Esophagus (tissue), 2 donors: Measurements from ENCODE around the gene ANKH. TPM values are rescaled to one million over a fixed set of nuclear protein-coding genes. Genes with fewer than 3 reads are reported as not detected.

Source experiments
- H3K27ac ChIP-seq, 2 donors: one replicate each; pipeline ENCODE4 v1.5.1; 2013; ENCODE audit warnings: low read depth in 2 of 2, mild to moderate bottlenecking in 2 of 2, inconsistent platforms in 1 of 2, low read length in 1 of 2, moderate library complexity in 1 of 2
- H3K27me3 ChIP-seq, 2 donors: one replicate each; pipeline ENCODE4 v1.6.1; 2013; ENCODE audit warnings: low read length in 2 of 2, control low read depth in 1 of 2, mild to moderate bottlenecking in 1 of 2; ENCODE audit not compliant: insufficient read depth in 2 of 2, control insufficient read depth in 1 of 2
- H3K36me3 ChIP-seq, 2 donors: one replicate each; pipeline ENCODE4 v1.6.1; 2013; ENCODE audit warnings: low read length in 1 of 2; ENCODE audit not compliant: control insufficient read depth in 2 of 2, insufficient read depth in 2 of 2
- H3K4me1 ChIP-seq, 2 donors: one replicate each; pipeline ENCODE4 v1.6.1; 2013; ENCODE audit warnings: low read length in 1 of 2; ENCODE audit not compliant: control insufficient read depth in 2 of 2, insufficient read depth in 2 of 2
- H3K4me3 ChIP-seq, 2 donors: one replicate each; pipeline ENCODE4 v1.5.1; 2013; ENCODE audit warnings: low read length in 2 of 2, mild to moderate bottlenecking in 2 of 2, low read depth in 1 of 2, moderate library complexity in 1 of 2
- H3K9me3 ChIP-seq, 2 donors: one replicate each; pipeline ENCODE4 v1.6.1; 2013; ENCODE audit warnings: mild to moderate bottlenecking in 2 of 2, low read depth in 1 of 2, low read length in 1 of 2, moderate library complexity in 1 of 2; ENCODE audit not compliant: control insufficient read depth in 2 of 2, insufficient read depth in 1 of 2
- WGBS, 2 donors: extraction: QIAGEN DNeasy Blood & Tissue Kit; methylation state at CpG; one replicate each; pipeline ENCODE4 v1.1.7; 2013; 5-methylcytosine and 5-hydroxymethylcytosine counted together
- polyA plus RNA-seq, 2 donors: library from polyadenylated mRNA; stranded (reverse); fragments of 200-250 nt; gene quantifications; one replicate each; pipeline ENCODE4 v1.2.3, GENCODE V29; 2013
- donor health status: healthy with polysubstance abuse.
- donor health status: Bipolar disorder and iron deficiency.

ANKH gene
- polyA plus RNA-seq, 2 donors = 5.6 to 12.7 TPM

DNA sequence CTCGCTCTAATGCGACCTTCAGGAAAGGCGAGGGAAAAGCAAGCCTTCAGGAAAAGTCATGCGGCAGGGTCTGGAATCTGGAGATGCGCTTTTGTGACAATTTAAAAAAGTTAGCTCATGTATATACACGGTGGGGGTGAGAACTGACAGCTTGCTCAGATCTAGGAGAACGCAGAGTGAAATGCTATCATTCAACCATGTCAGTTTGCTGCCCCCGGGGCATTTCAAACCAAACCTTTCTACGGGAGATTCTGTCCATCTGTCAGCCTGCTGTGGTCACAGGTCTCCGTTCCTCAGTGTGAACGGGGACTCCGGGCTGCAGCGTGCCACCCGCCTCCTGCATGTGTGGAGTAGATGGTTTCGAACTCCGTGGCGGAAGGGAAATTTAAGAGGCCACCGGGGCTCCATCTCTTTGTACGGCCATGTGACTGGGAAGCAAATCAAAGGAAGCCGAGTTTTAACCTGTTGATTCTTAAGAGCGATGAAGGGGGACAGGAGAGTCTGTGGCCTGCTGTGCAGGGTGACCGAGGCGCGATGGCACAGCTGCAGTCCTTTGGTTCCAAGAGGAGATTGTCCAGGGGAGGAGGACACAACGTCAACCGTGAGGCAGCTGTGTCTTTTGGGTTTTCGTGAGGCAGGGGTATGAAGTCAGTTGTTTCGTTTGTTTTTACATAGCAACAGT is 161.1 kb downstream of the ANKH start:
- Histone ChIP-seq H3K4me3 (no peak overlapping the region), H3K9me3 (no peaks in the 10 kb centered on the region), H3K4me1 (no peaks in the 10 kb centered on the region), H3K36me3 (peaks cover 15 to 38% of the 10 kb centered on the region in 2 donors), H3K27me3 (no peaks in the 10 kb centered on the region), H3K27ac (no peak overlapping the region)
- WGBS, 2 donors = 83 to 90% methylated on average over 28 of the region's 28 CpGs

DNA sequence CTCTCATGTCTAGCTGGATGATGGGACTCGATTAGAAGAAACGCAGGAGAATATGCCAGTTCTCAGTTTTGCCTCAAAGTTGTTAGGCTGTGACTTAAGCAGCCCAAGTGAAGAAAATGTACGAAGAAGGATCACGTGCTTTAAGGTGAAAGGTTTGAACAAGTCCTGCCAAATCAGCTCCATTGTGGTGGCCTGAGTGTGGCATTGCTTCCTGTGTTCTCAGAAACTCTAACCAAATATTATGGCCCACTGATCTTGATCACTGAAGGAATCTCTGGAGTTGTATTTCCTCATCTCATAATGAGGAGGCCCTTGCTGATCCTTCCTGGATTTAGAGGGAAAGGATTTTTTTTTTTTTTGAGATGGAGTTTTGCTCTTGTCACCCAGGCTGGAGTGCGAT is 163.0 kb downstream of the ANKH start:
- 92 to 93% methylated on average over 5 of the region's 5 CpGs for WGBS, 2 donors
- H3K4me1 ChIP-seq = peaks cover 0 to 1% of the 10 kb centered on the region in 2 donors
- H3K9me3 ChIP-seq = no peaks in the 10 kb centered on the region
- H3K27me3 ChIP-seq = no peaks in the 10 kb centered on the region
- no peak overlapping the region for H3K4me3 ChIP-seq
- H3K36me3 ChIP-seq = peaks cover 12 to 32% of the 10 kb centered on the region in 2 donors
- H3K27ac ChIP-seq = no peak overlapping the region

DNA sequence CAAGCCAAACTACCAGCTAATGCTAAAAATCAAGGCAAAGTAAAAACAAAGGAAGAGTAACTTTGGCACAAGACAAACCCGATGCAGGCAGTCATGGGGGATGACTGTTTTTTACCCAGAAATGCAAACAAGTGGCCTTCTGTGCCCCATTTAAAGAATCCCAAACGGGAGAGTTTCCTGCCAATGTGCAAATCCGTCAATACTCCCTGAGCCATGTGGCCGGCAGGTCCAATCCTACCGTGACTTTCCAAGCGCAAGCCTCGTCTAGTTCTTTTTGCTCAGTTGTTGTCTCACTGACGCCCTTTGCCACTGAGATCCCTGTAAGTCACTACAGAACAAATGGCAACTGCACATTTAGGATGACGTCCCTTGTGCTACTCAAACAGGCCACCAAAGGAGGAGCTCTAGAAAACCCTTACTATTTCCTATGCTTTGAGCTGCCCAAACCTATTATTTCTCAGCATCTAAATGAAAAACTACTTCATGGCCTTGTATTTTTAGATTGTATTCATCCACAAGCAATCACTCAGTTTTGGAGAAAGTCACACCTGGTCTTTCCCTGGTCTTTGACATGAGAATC is 163.7 kb downstream of the ANKH start:
- Histone ChIP-seq H3K36me3 (peaks cover 6 to 32% of the 10 kb centered on the region in 2 donors), H3K4me1 (peaks cover 0 to 4% of the 10 kb centered on the region in 2 donors), H3K9me3 (no peaks in the 10 kb centered on the region), H3K27ac (no peak overlapping the region), H3K4me3 (no peak overlapping the region), H3K27me3 (no peaks in the 10 kb centered on the region)
- 84 to 86% methylated on average over 9 of the region's 9 CpGs for WGBS, 2 donors

DNA sequence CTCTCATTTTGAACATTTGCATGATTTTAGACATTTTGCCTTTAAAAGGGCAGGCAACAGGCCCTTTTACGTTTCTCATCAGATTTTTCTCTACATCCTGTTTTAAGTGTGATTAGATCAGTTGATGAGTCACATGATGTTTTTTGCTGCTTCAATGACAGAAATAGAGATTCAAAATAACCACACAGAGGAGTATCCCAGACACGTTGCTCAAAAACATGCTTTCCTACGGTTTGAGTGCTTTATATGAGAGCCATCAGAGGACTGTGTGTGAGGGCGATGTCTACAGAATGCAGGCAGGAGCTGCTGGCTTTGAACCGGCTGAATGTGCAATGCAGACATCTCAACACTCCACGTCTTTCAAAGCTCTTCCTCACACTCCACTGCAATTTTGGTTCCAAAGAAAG is 165.0 kb downstream of the ANKH start:
- peaks cover 0 to 12% of the 10 kb centered on the region in 2 donors for H3K4me1 ChIP-seq
- H3K27me3 ChIP-seq = no peaks in the 10 kb centered on the region
- H3K4me3 ChIP-seq = no peak overlapping the region
- H3K9me3 ChIP-seq = no peaks in the 10 kb centered on the region
- H3K36me3 ChIP-seq = peaks cover 5 to 21% of the 10 kb centered on the region in 2 donors
- 50 to 53% methylated on average over 6 of the region's 6 CpGs for WGBS, 2 donors
- peak overlapping the region in 1 of 2 donors; percentile 4 for H3K27ac ChIP-seq

DNA sequence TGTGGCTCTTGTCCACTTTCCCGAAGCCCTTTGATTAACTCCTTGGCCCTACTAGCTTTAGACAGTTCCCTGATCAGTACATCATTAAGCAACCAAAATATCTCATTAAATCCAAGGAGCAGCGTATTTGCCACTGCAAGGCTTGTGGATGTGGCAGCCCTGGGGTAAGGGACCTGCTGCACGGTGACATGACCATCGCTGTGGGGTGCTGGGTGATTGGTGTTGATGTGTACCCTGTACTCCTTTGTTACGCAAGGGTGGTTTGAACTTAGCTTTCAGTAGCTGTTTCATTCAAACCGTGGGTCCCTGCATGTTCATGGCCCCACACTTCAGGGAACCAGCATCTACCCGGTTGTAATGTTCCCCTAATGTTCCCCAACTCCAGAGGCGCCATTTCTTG is 166.0 kb downstream of the ANKH start:
- Histone ChIP-seq H3K9me3 (no peaks in the 10 kb centered on the region), H3K27ac (no peak overlapping the region), H3K4me3 (no peak overlapping the region), H3K27me3 (no peaks in the 10 kb centered on the region), H3K4me1 (peaks cover 0 to 17% of the 10 kb centered on the region in 2 donors), H3K36me3 (peaks cover 1 to 14% of the 10 kb centered on the region in 2 donors)
- WGBS, 2 donors = 95 to 97% methylated on average over 8 of the region's 8 CpGs

DNA sequence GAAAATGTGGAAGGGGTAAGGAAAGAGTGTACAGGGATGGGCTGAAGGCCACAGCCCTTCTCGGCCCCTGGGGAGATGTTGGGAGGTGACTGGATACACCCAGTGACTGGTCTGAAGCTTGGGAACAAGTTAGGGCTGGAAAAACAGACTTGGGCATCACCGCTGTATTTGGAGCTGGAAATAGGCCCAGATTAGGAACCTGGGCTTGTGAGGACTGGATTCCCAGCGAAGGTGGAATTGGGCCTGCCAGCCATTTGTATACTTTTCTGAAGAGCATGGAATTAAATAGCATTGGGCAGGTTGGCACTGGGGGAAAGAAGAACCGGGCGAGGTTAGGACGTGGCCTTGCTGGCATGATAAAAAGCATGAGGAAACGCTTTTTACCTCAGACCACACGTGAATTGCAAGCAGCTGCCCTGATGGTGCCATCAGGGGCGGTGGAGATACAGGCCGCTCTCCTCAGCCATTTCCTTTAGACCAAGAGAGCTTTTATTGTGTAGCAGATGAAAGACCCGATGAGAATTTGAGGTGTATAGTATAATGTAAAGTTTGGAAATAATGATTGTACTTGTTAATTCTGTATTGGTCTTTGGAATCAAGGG is 169.2 kb downstream of the ANKH start:
- Histone ChIP-seq H3K27ac (peak overlapping the region; percentile 73 to 85), H3K9me3 (no peaks in the 10 kb centered on the region), H3K36me3 (peaks cover 0 to 21% of the 10 kb centered on the region in 2 donors), H3K27me3 (no peaks in the 10 kb centered on the region), H3K4me3 (no peak overlapping the region), H3K4me1 (peaks cover 0 to 17% of the 10 kb centered on the region in 2 donors)
- 55 to 62% methylated on average over 11 of the region's 11 CpGs for WGBS, 2 donors

DNA sequence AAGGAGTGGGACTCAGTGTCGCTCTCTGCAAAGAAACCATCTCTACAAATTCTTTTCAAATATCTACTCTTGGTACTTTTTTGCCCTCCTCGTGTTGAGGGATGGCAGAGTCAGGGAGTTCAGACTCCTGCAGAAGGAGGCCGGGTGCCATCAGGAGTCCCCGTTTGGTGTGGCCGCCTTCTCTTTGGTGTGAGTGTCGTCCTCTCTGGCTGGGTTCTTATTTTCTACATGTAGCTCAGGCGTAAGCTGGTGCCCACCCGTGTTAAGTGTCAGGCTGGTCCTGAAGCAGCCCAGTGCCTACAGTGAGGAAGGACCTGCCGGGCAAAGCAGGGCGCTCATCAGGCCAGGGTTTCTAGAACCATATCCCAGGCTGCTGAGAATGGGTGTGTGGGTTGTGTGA is 170.0 kb downstream of the ANKH start:
- Histone ChIP-seq H3K9me3 (no peaks in the 10 kb centered on the region), H3K4me3 (no peak overlapping the region), H3K4me1 (peaks cover 0 to 17% of the 10 kb centered on the region in 2 donors), H3K36me3 (peaks cover 0 to 21% of the 10 kb centered on the region in 2 donors), H3K27ac (peak overlapping the region; percentile 73 to 77), H3K27me3 (no peaks in the 10 kb centered on the region)
- 93% methylated on average over 10 of the region's 10 CpGs for WGBS, 2 donors

DNA sequence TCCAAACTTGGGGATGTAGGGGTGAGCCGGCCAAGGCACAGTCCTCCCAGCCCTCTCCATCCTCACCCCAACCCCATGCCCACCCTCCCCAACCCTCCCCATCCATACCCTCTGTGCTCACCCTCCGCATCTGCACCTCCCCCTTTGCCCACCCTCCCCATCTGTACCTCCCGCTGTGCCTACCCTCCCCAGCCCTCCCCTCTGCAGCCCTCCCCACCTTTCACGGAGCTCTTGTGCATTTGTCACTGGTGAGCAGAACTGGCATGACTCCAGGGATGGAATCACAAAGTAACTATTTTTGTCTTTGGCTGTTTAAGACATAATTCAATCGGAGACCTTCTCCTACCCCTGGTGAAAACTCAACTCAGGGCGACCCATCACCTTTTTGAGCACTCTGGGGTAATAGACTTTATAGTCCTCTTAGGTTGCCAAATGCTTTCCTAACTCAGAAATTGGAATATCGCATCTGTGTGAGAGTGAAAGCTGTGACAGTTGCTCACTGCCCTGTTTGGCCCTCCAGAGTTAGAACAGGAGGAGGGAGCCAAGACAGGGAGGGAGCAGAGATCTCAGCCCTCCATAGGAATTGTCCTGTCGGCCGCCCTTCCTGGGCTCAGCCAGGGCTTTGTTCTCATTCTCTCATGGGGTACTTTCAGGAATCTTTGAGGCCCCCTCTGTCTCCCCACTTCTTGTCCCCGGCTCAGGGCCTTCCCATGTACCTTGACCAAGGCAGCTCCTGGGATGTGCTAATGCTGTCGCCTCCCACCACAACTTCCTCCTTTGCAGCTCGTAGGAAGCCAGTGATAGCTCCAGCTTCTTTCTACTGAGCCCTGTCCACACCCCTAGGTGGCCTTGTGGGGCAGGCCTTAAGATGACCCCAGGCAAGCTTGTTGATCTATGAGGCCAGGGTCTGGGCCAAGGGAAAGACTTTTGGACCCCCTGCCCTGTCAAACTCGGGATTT is 170.8 kb downstream of the ANKH start:
- Histone ChIP-seq H3K36me3 (peaks cover 0 to 20% of the 10 kb centered on the region in 2 donors), H3K27me3 (no peaks in the 10 kb centered on the region), H3K4me3 (no peak overlapping the region), H3K27ac (no peak overlapping the region), H3K4me1 (peaks cover 0 to 17% of the 10 kb centered on the region in 2 donors), H3K9me3 (no peaks in the 10 kb centered on the region)
- WGBS, 2 donors = 67 to 74% methylated on average over 13 of the region's 13 CpGs

DNA sequence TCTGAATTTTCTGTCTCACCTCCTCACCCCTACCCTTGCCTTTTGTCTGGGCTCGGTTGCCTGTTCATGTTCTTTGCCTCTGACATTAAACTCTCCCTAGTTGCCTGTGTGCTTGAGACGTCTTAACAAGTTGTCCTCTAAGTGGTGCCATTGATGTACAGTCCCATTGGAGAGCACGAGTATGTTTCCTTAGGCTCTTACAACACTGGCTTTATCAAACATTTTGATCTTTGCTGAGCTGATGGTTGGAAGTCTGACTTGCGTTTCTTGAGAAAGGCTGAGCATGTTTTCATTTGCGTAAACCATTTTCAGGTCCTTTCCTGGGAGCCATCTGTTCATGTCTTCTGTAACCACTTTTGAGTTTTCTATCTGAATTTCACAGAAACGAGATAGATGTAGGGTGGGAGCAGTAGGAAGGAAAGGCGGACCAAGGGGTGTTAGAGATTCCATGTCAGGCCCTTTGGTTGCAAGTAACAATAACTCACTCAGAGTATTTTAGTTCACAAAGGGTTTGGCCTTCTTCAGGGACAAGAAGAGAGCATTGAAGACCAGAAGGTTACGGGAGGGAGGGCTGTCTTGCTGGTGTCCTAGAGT is 171.7 kb downstream of the ANKH start:
- Histone ChIP-seq H3K9me3 (no peaks in the 10 kb centered on the region), H3K36me3 (peaks cover 0 to 14% of the 10 kb centered on the region in 2 donors), H3K4me3 (no peak overlapping the region), H3K27ac (no peak overlapping the region), H3K27me3 (no peaks in the 10 kb centered on the region), H3K4me1 (peaks cover 0 to 17% of the 10 kb centered on the region in 2 donors)
- whole genome bisulfite sequencing, 2 donors = 85 to 92% methylated on average over 8 of the region's 8 CpGs
